ENCODE data around the gene LSM7.

DNA sequence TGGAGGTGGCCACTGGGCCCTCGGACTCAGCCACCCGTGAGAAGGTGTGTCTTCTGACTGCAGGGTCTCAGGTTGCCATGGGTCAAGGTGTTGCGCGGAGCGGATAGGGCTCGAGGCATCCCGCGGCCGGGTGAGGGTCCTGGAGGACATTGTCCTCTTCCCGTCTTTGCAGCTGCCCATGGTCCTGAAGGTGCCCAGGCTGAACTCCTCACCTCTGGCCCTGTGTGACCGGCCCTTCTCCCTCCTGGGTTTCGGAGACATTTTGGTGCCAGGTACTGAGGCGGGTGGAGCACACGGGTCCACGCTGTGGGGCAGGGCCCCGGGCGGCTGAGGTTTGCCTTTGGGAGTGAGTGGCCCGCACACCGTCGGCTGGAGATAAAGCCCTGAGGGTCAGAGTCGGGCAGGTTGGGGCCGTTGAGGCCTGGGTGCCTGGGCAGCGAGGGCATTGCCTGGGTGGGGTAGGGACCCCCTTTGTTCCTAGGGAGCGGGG lies 16.0 kb upstream of the LSM7 start:
- no peak for TF ChIP-seq CTCF (IDR thresholded peaks at IDR 0.05)
- no peak for TF ChIP-seq POLR2AphosphoS5 (IDR thresholded peaks at IDR 0.05)
- no peak for TF ChIP-seq POLR2A (IDR thresholded peaks at IDR 0.05)
- TF ChIP-seq EP300 (IDR thresholded peaks at IDR 0.05): no peak
